ENCODE results near the gene MED10.

- no peak for TF ChIP-seq POLR2A (IDR thresholded peaks at IDR 0.05)
- TF ChIP-seq, protein P1, sequence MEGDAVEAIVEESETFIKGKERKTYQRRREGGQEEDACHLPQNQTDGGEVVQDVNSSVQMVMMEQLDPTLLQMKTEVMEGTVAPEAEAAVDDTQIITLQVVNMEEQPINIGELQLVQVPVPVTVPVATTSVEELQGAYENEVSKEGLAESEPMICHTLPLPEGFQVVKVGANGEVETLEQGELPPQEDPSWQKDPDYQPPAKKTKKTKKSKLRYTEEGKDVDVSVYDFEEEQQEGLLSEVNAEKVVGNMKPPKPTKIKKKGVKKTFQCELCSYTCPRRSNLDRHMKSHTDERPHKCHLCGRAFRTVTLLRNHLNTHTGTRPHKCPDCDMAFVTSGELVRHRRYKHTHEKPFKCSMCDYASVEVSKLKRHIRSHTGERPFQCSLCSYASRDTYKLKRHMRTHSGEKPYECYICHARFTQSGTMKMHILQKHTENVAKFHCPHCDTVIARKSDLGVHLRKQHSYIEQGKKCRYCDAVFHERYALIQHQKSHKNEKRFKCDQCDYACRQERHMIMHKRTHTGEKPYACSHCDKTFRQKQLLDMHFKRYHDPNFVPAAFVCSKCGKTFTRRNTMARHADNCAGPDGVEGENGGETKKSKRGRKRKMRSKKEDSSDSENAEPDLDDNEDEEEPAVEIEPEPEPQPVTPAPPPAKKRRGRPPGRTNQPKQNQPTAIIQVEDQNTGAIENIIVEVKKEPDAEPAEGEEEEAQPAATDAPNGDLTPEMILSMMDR (IDR thresholded peaks at IDR 0.05) = no peak
These were observed 17.7 kb upstream of the MED10 start for GRCh38 chr5:6396043-6396442.
